HG03159 (cell line): ENCODE results near the gene SORT1.

Experiments used
- ATAC-seq: cut with Tn5 transposase; IDR thresholded peaks from one replicate; pipeline ENCODE4 v1.9.1; 2021; ENCODE audit warnings: mild to moderate bottlenecking, moderate library complexity; ENCODE audit not compliant: unreplicated experiment

Gene SORT1

GRCh38 chr1:109277434-109278204 is 120.1 kb downstream of the SORT1 start:
- ATAC-seq, result peak; percentile 66

GRCh38 chr1:109275706-109276345 is 121.9 kb downstream of the SORT1 start:
- ATAC-seq, result no peak

GRCh38 chr1:109274533-109275476 is 122.9 kb downstream of the SORT1 start:
- ATAC-seq, result no peak

GRCh38 chr1:109273570-109274288 is 124.0 kb downstream of the SORT1 start:
- ATAC-seq, result no peak

GRCh38 chr1:109272831-109273547 is 124.7 kb downstream of the SORT1 start:
- ATAC-seq, result no peak

GRCh38 chr1:109272021-109272799 is 125.5 kb downstream of the SORT1 start:
- no peak for ATAC-seq

GRCh38 chr1:109271458-109271857 is 126.3 kb downstream of the SORT1 start:
- ATAC-seq, result no peak

GRCh38 chr1:109270623-109271317 is 126.9 kb downstream of the SORT1 start:
- no peak for ATAC-seq

- ATAC-seq, result no peak
These were observed 127.6 kb downstream of the SORT1 start for GRCh38 chr1:109269981-109270622.

- ATAC-seq, result no peak
These were observed 128.3 kb downstream of the SORT1 start for GRCh38 chr1:109269212-109269980.

GRCh38 chr1:109268431-109269211 is 129.1 kb downstream of the SORT1 start:
- no peak for ATAC-seq

GRCh38 chr1:109267743-109268300 is 129.9 kb downstream of the SORT1 start:
- no peak for ATAC-seq

- no peak for ATAC-seq
These were observed 130.8 kb downstream of the SORT1 start for GRCh38 chr1:109266965-109267364.

- ATAC-seq, result no peak
These were observed 131.9 kb downstream of the SORT1 start for GRCh38 chr1:109265741-109266330.

- no peak for ATAC-seq
These were observed 132.7 kb downstream of the SORT1 start for GRCh38 chr1:109265016-109265415.

GRCh38 chr1:109264379-109264755 is 133.4 kb downstream of the SORT1 start:
- ATAC-seq, result no peak
